Stimulated activated effector memory CD8-positive, alpha-beta T cell treated with anti-CD3 and anti-CD28 coated beads, Interleukin-12 subunit alpha, Interleukin-12 subunit beta, amount 100 ng/mL, for 72 hours (primary cell): ENCODE measurements around the gene OXA1L.
"Not testable (repeated sequence)": the region's sequence is repeated elsewhere in the genome, so short reads cannot be mapped to it uniquely, and the experiment has no call there.

Experiments used
- ATAC-seq: fragments of 150-1000 bp; cut with Tn5 transposase; 2 replicates; pipeline ENCODE4 v1.10.0; 2021
- DNase-seq, 2 donors: peaks; one replicate each; pipeline ENCODE4 v3.0.0; 2021 to 2022; ENCODE audit warnings: low spot score in 2 of 2
- H3K27ac Mint-ChIP-seq: one replicate; pipeline ENCODE4 v1.8.0; 2022; ENCODE audit warnings: mild to moderate bottlenecking, mixed read lengths
- H3K36me3 Mint-ChIP-seq: one replicate; pipeline ENCODE4 v1.8.0; 2022; ENCODE audit warnings: mild to moderate bottlenecking, mixed read lengths
- H3K4me1 Mint-ChIP-seq: one replicate; pipeline ENCODE4 v1.8.0; 2022; ENCODE audit warnings: mixed read lengths
- H3K4me3 Mint-ChIP-seq: one replicate; pipeline ENCODE4 v1.8.0; 2022; ENCODE audit warnings: mild to moderate bottlenecking, mixed read lengths
- H3K9me3 Mint-ChIP-seq: one replicate; pipeline ENCODE4 v1.8.0; 2022; ENCODE audit warnings: mixed read lengths

The OXA1L gene

GRCh38 chr14:22802860-22803686, 36.6 kb downstream of the OXA1L start:
- Mint-ChIP-seq H3K36me3 (no peaks in the 10 kb centered on the region), H3K9me3 (no peaks in the 10 kb centered on the region), H3K27ac (no peak overlapping the region), H3K4me1 (no peaks in the 10 kb centered on the region), H3K4me3 (no peak overlapping the region)
- no peak for DNase-seq
- ATAC-seq: no peak

GRCh38 chr14:22803687-22803974, 37.1 kb downstream of the OXA1L start:
- Mint-ChIP-seq H3K27ac (no peak overlapping the region), H3K9me3 (no peaks in the 10 kb centered on the region), H3K36me3 (no peaks in the 10 kb centered on the region), H3K4me3 (no peak overlapping the region), H3K4me1 (no peaks in the 10 kb centered on the region)
- DNase-seq (no peak), ATAC-seq (no peak)

DNA sequence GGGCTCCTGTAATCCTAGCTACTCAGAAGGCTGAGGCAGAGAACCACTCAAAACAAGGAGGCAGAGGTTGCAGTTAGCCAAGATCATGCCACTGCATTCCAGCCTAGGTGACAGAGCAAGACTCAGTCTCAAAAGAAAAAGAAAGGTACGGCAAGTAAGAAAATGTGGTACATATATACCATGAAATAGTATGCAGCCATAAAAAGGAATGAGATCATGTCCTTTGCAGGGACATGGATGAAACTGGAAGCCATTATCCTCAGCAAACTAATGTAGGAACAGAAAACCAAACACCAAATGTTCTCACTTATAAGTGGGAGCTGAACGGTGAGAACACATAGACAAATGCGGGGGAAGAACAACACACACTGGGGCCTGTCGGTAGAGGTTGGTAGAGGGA, 38.7 kb downstream of the OXA1L start:
- not testable (repeated sequence) for H3K9me3 Mint-ChIP-seq, H3K4me1 Mint-ChIP-seq, H3K4me3 Mint-ChIP-seq, DNase-seq, H3K27ac Mint-ChIP-seq, H3K36me3 Mint-ChIP-seq, ATAC-seq

GRCh38 chr14:22807432-22808087, 41.1 kb downstream of the OXA1L start:
- H3K4me3 Mint-ChIP-seq: no peak overlapping the region
- ATAC-seq: no peak
- no peak for DNase-seq
- H3K27ac Mint-ChIP-seq: no peak overlapping the region
- H3K9me3 Mint-ChIP-seq: no peaks in the 10 kb centered on the region
- H3K4me1 Mint-ChIP-seq: no peaks in the 10 kb centered on the region
- no peaks in the 10 kb centered on the region for H3K36me3 Mint-ChIP-seq

- ATAC-seq: no peak
- H3K4me3 Mint-ChIP-seq: no peak overlapping the region
- H3K36me3 Mint-ChIP-seq: no peaks in the 10 kb centered on the region
- H3K27ac Mint-ChIP-seq: no peak overlapping the region
- H3K4me1 Mint-ChIP-seq: no peaks in the 10 kb centered on the region
- H3K9me3 Mint-ChIP-seq: no peaks in the 10 kb centered on the region
- DNase-seq: no peak
Measured at GRCh38 chr14:22808388-22809209, 42.1 kb downstream of the OXA1L start.

GRCh38 chr14:22811722-22812121, 45.2 kb downstream of the OXA1L start:
- Mint-ChIP-seq H3K9me3 (no peaks in the 10 kb centered on the region), H3K4me1 (no peaks in the 10 kb centered on the region), H3K4me3 (no peak overlapping the region), H3K36me3 (no peaks in the 10 kb centered on the region), H3K27ac (no peak overlapping the region)
- no peak for ATAC-seq
- no peak for DNase-seq

DNA sequence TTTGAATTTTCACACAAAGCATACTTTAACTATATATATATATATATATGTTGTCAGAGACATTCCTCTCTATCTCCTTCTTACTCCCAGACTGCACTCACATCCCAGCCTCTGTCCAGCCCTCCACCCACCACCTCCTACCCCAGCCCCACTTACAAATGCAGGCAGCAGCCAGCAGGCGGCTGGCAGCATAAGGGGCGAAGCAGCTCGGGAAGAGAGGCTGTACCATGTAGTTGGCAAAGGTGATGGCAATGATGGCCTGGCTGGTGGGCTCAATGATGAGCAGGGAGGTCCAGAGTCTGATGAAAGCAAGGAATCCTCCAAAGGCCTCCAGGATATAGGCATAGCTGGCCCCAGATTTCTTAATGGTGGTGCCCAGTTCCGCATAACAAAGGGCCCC, 46.3 kb downstream of the OXA1L start:
- Mint-ChIP-seq H3K27ac (no peak overlapping the region), H3K4me3 (no peak overlapping the region), H3K4me1 (no peaks in the 10 kb centered on the region), H3K36me3 (no peaks in the 10 kb centered on the region), H3K9me3 (no peaks in the 10 kb centered on the region)
- no peak for DNase-seq
- ATAC-seq: peak; percentile 11

DNA sequence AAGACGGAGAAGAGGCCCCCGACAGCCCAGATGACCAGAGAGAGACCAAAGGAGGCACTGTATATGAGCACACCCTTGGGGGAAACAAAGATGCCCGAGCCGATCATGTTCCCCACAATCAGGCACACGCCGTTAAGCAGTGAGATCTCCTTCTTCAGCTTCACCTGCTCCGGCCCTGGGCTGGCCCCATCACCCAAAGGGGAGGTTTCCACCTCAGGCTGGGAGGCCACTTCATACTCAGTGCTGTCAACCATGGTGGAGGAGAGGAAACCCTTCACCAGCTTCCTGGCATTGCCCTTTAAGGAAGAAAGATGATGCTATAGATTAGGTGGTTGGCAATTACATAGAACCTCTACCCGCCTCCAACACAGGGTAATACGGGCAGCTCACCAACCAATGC, 46.7 kb downstream of the OXA1L start:
- ATAC-seq (peak; percentile 37), DNase-seq (no peak)
- Mint-ChIP-seq H3K9me3 (no peaks in the 10 kb centered on the region), H3K27ac (no peak overlapping the region), H3K4me3 (no peak overlapping the region), H3K36me3 (no peaks in the 10 kb centered on the region), H3K4me1 (no peaks in the 10 kb centered on the region)

DNA sequence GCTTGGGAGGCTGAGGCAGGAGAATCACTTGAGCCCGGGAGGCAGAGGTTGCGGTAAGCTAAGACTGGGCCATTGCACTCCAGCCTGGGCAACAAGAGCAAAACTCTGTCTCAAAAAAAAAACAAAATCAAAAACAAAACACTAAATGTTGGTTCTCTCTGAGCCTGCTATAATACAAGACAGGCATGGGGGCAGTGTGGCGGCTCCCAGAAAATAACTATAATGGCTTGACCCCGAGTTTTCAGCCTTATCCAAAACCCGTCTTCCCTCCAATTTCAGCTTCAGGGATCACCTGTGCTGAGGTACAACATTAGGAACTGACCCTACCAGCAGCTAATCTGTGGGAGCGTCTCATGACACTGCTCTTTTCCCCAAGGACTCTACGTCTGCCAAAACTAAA, 47.9 kb downstream of the OXA1L start:
- Mint-ChIP-seq H3K4me1 (peaks cover 6% of the 10 kb centered on the region), H3K4me3 (no peak overlapping the region), H3K9me3 (no peaks in the 10 kb centered on the region), H3K27ac (no peak overlapping the region), H3K36me3 (no peaks in the 10 kb centered on the region)
- ATAC-seq: no peak
- DNase-seq: no peak

- peaks cover 13% of the 10 kb centered on the region for H3K4me1 Mint-ChIP-seq
- DNase-seq: no peak
- H3K27ac Mint-ChIP-seq: peak within 1 kb of the TSS; percentile 4
Measured at GRCh38 chr14:22814941-22815713, 48.6 kb downstream of the OXA1L start, which contains the start of gene SLC7A7. Gene SLC7A7 (minus strand): TSS chr14:22815435. CDS start chr14:22813398, 2,037 bp downstream.

DNA sequence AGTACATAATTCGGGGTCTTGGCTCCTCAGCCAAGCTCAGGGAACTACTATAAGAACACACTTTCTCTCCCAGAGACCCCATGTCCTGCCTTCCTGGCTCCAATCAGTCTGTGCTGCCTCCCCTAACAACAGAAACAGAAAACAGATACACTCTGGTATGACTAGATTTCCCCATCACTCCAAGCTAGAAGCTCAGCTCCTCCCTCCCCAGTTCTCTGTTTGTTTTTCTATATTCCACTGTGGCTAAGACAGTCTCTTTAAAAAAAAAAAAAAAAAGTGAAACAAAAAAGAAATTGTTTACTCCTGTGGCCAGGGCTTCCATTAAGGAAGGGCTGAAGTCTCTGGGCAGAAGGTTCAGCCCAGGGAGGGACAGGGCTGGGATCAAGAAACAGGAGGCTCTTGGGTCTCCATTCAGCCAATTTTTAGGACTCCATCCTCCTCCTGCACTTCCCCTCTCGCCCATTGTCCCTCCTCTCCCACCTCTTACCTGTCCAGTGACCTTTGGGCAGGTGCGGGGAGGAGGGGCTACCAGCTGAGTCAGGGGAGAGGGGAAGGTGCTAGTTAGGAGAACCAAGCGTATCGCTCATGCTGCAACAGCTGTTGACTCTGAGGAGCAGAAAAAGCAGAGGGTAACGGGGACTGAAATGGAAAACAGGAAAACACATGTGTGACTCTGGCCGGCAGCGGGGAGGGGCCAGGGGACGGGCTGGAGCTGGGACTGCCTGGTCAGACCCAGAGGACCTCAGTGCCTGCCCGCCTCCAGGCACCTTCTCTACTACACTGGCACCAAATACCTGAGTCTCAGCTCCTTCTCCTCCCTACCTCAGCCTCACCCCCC, 52.9 kb downstream of the OXA1L start:
- Mint-ChIP-seq H3K27ac (peak overlapping the region; percentile 37), H3K9me3 (no peaks in the 10 kb centered on the region), H3K36me3 (no peaks in the 10 kb centered on the region), H3K4me1 (peaks cover 21% of the 10 kb centered on the region), H3K4me3 (no peak overlapping the region)
- ATAC-seq: peak; percentile 44
- DNase-seq: no peak

More at GRCh38 chr14:22814941-22815713, 48.6 kb downstream of the OXA1L start, which contains the start of gene SLC7A7:
- ATAC-seq: no peak
- H3K36me3 Mint-ChIP-seq: no peaks in the 10 kb centered on the region
- no peaks in the 10 kb centered on the region for H3K9me3 Mint-ChIP-seq
- no peak within 1 kb of the TSS for H3K4me3 Mint-ChIP-seq

GRCh38 chr14:22820731-22821130, 54.2 kb downstream of the OXA1L start:
- Mint-ChIP-seq H3K4me1 (peaks cover 21% of the 10 kb centered on the region), H3K36me3 (no peaks in the 10 kb centered on the region), H3K4me3 (no peak overlapping the region), H3K27ac (no peak overlapping the region), H3K9me3 (no peaks in the 10 kb centered on the region)
- DNase-seq (no peak), ATAC-seq (no peak)

DNA sequence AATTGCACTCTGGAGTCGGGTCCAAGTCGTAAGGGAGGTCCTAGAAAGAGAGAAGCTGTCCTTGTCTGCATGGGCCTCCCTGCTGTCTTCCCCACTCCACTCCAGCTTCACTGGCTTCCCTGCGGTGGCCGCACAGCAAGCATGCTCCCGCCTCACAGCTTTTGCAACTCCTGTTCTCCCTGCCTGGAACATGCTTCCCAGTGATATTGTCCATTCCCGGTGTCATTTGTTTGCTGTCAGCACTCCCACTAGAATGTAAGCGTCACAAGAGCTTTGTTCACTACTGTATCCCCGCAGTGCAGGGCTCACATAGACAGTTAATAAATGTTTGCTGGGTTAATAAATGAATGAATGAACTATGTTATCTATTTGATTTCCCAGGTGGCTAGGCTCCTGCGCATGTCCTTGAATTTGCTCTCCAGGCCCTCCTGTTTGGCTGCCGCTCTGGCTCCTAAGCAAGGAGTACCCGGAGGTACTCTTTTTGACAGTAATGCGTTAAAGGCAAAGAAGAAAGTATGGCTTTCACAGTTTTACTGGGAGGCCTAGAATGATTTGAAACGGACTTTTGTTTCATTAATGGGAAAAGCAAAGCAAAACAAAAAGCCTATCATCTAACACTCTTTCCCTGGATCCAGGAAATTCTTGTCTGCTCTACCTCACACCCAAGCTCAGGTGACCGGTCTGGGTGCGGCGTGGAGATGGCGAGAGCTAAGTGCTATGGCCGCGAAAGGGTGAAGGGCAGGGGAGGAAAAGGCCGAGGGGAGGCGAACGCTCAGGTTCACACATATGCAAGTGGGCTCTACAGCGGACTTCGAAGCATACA, 54.9 kb downstream of the OXA1L start:
- H3K9me3 Mint-ChIP-seq: no peaks in the 10 kb centered on the region
- peak overlapping the region; percentile 22 for H3K4me3 Mint-ChIP-seq
- H3K4me1 Mint-ChIP-seq: peaks cover 21% of the 10 kb centered on the region
- DNase-seq: no peak
- no peaks in the 10 kb centered on the region for H3K36me3 Mint-ChIP-seq
- no peak overlapping the region for H3K27ac Mint-ChIP-seq
- no peak for ATAC-seq
